K562 (cell line): ENCODE data around the gene ZNF547. TPM values are rescaled to one million over a fixed set of nuclear protein-coding genes. Genes with fewer than 3 reads are reported as not detected.
A peak's percentile ranks its signal among the peaks of the same experiment; 100 is the strongest.

Experiments
- BRCA1 ChIP-seq, 2 experiments: fragments of 450-650 bp in 1 of 2; sonication (generic) in 1 of 2; formaldehyde crosslinking in 1 of 2; IDR thresholded peaks; 2 replicates each; pipeline versions ENCODE4 v1.5.0 to v1.6.1; 2017 to 2020; ENCODE audit warnings: mild to moderate bottlenecking in 1 of 2, missing genetic modification reagents in 1 of 2
- BRD9 ChIP-seq: fragments of 450-650 bp; IDR thresholded peaks from 2 replicates; pipeline ENCODE4 v1.6.1; 2018; ENCODE audit warnings: low read depth; ENCODE audit not compliant: partially characterized antibody
- ELF1 ChIP-seq: fragments of 200-800 bp; sonication (Bioruptor generic); IDR thresholded peaks from 2 replicates; pipeline ENCODE4 v1.6.1; 2016; ENCODE audit warnings: missing genetic modification characterization, missing compliant biosample characterization
- ELK3 ChIP-seq: fragments of 450-650 bp; formaldehyde crosslinking; IDR thresholded peaks from 2 replicates; pipeline ENCODE4 v1.4.0; 2020; ENCODE audit warnings: mild to moderate bottlenecking
- FOSL1 ChIP-seq: fragments of 200-800 bp; sonication (Bioruptor generic); conservative IDR thresholded peaks from 2 replicates; pipeline ENCODE4 v1.6.1; 2016; ENCODE audit warnings: missing genetic modification characterization, missing compliant biosample characterization
- FOXO4 ChIP-seq: fragments of 450-650 bp; formaldehyde crosslinking; IDR thresholded peaks from 2 replicates; pipeline ENCODE4 v1.4.0; 2020; ENCODE audit warnings: mild to moderate bottlenecking, moderate library complexity
- GABPA ChIP-seq: fragments of 200-800 bp; sonication (Bioruptor generic); conservative IDR thresholded peaks from 2 replicates; pipeline ENCODE4 v1.6.1; 2016; ENCODE audit warnings: low read depth, missing genetic modification characterization, missing compliant biosample characterization
- GABPB1 ChIP-seq: sonication (generic); formaldehyde crosslinking; IDR thresholded peaks from 2 replicates; pipeline ENCODE4 v1.8.0; 2022; ENCODE audit warnings: mild to moderate bottlenecking, missing genetic modification reagents
- GTF3C2 ChIP-seq: IDR thresholded peaks from 3 replicates; pipeline ENCODE4 v1.6.1; 2011; ENCODE audit warnings: borderline replicate concordance, mild to moderate bottlenecking, moderate library complexity; ENCODE audit not compliant: insufficient read length; ENCODE audit errors: extremely low read depth
- KLF16 ChIP-seq: IDR thresholded peaks from 2 replicates; pipeline ENCODE4 v1.6.1; 2016; ENCODE audit warnings: antibody characterized with exemption
- KLF6 ChIP-seq: fragments of 250-450 bp; sonication (Bioruptor Pico); IDR thresholded peaks from 2 replicates; pipeline ENCODE4 v1.4.0; 2020; ENCODE audit warnings: mild to moderate bottlenecking, moderate library complexity, borderline replicate concordance
- MAFK ChIP-seq: IDR thresholded peaks from 2 replicates; pipeline ENCODE4 v1.6.1; 2011; ENCODE audit warnings: low read length, improper control_type of control experiment
- MIER1 ChIP-seq: fragments of 450-650 bp; IDR thresholded peaks from 2 replicates; pipeline ENCODE4 v1.6.1; 2016; ENCODE audit warnings: antibody characterized with exemption, mild to moderate bottlenecking, low read depth
- NCOA6 ChIP-seq: fragments of 450-650 bp; IDR thresholded peaks from 2 replicates; pipeline ENCODE4 v1.6.1; 2017; ENCODE audit warnings: mild to moderate bottlenecking
- PHF20 ChIP-seq: fragments of 450-650 bp; IDR thresholded peaks from 2 replicates; pipeline ENCODE4 v1.6.1; 2018; ENCODE audit not compliant: partially characterized antibody
- RB1 ChIP-seq: fragments of 450-650 bp; IDR thresholded peaks from 2 replicates; pipeline ENCODE4 v1.6.1; 2017; ENCODE audit warnings: low read depth, mild to moderate bottlenecking
- RBBP5 ChIP-seq: fragments of 200-600 bp; sonication (generic); IDR thresholded peaks from 2 replicates; pipeline ENCODE4 v1.6.1; 2012; ENCODE audit warnings: borderline replicate concordance, mild to moderate bottlenecking, low read length, control low read depth, inconsistent platforms; ENCODE audit not compliant: insufficient read depth, poor library complexity, severe bottlenecking
- TARDBP ChIP-seq: fragments of 450-650 bp; IDR thresholded peaks from 2 replicates; pipeline ENCODE4 v1.6.1; 2016
- ZBTB26 ChIP-seq: fragments of 450-650 bp; formaldehyde crosslinking; IDR thresholded peaks from 2 replicates; pipeline ENCODE4 v1.4.0; 2022; ENCODE audit warnings: missing genetic modification characterization
- ZFPM2 ChIP-seq: fragments of 250-450 bp; sonication (Bioruptor Pico); IDR thresholded peaks from 2 replicates; pipeline ENCODE4 v1.5.1; 2022; ENCODE audit warnings: mild to moderate bottlenecking
- ZNF197 ChIP-seq: fragments of 200-800 bp; sonication (Bioruptor generic); IDR thresholded peaks from 2 replicates; pipeline ENCODE4 v1.6.1; 2016; ENCODE audit warnings: low read depth, missing genetic modification characterization, missing compliant biosample characterization
- ZNF436 ChIP-seq: fragments of 250-450, 450-650 bp; sonication (Bioruptor Pico); formaldehyde crosslinking; IDR thresholded peaks from 2 replicates; pipeline ENCODE4 v1.7.0; 2020; ENCODE audit warnings: mild to moderate bottlenecking
- ZNF778 ChIP-seq: fragments of 450-650 bp; formaldehyde crosslinking; IDR thresholded peaks from 2 replicates; pipeline ENCODE4 v1.4.0; 2020; ENCODE audit warnings: mild to moderate bottlenecking, moderate library complexity
- polyA plus RNA-seq, 8 experiments: library from polyadenylated mRNA; depleted of rRNA in 4 of 8; stranded (reverse) in 5 of 8; unstranded in 3 of 8; fragments of >200 nt; fragmentation: Nextera tagmentation in 2 of 8; fragmentation: Illumina TruSeq in 1 of 8; extraction: Ambion mirVana in 2 of 8; extraction: Trizol in 1 of 8; gene quantifications; 2 replicates each; pipeline versions ENCODE4 v1.2.1 to v1.2.3, GENCODE V29; 2011 to 2014; ENCODE audit warnings: inconsistent platforms in 1 of 8, missing spikeins in 1 of 8
- total RNA-seq, 7 experiments: library from RNA; depleted of rRNA in 6 of 7; stranded (reverse); fragments of >200 nt in 6 of 7; fragmentation: Illumina TruSeq in 2 of 7; extraction: Trizol in 2 of 7; gene quantifications; 2 replicates each; pipeline versions ENCODE4 v1.2.1 to v1.2.3, GENCODE V29; 2011 to 2021; ENCODE audit warnings: low replicate concordance in 1 of 7

The ZNF547 gene
- total and polyA plus RNA-seq, 9 of the 15 experiments (the other 6 are each of a cell fraction or from before 2014, with no cell fraction given) = 0.03 to 0.96 (median 0.30) TPM

GRCh38 chr19:57362997-57363687 is at the start of gene ZNF547, which contains the start of gene TRAPPC2B (continued):
- no peak for TF ChIP-seq FOXO4
- TF ChIP-seq PHF20 = peak; percentile 41
- no peak for TF ChIP-seq KLF16
- TF ChIP-seq NCOA6 = peak; percentile 96
- TF ChIP-seq GABPB1 (CRISPR knock-in tag) = peak; percentile 96
- TF ChIP-seq RB1 = no peak
- TF ChIP-seq MAFK = no peak
- no peak for TF ChIP-seq BRD9
- no peak for TF ChIP-seq GTF3C2
- no peak for TF ChIP-seq ELK3 (CRISPR knock-in tag)
- TF ChIP-seq TARDBP = peak; percentile 50; the same call in 1 of the 2 replicates
- no peak for TF ChIP-seq KLF6 (CRISPR knock-in tag)
- TF ChIP-seq ZNF197 (CRISPR knock-in tag) = no peak
- peak; percentile 93 for TF ChIP-seq GABPA (tag)
- no peak for TF ChIP-seq ZFPM2
- no peak for TF ChIP-seq ZNF436 (CRISPR knock-in tag)
- 0 out of 2 replicates have a peak, but pooled peaks have one; percentile 24 for TF ChIP-seq FOSL1
- no peak for TF ChIP-seq ZBTB26 (CRISPR knock-in tag)
- TF ChIP-seq MIER1 = no peak
- no peak for TF ChIP-seq RBBP5
- peak; percentile 63; the same call in 1 of the 2 replicates for TF ChIP-seq ELF1 (tag)
- no peak for TF ChIP-seq ZNF778 (CRISPR knock-in tag)
- no peak for TF ChIP-seq BRCA1 (IDR thresholded peaks at IDR 0.05)
- TF ChIP-seq BRCA1 (CRISPR knock-in tag; IDR thresholded peaks at IDR 0.05) = no peak
